SHP77 (cell line): ENCODE results near the gene ABCA1.

Source experiments
- DNase-seq, 2 experiments: peaks; one replicate each; lab custom pipeline; 2025; lab: John Stamatoyannopoulos, UW

ABCA1 gene

DNA sequence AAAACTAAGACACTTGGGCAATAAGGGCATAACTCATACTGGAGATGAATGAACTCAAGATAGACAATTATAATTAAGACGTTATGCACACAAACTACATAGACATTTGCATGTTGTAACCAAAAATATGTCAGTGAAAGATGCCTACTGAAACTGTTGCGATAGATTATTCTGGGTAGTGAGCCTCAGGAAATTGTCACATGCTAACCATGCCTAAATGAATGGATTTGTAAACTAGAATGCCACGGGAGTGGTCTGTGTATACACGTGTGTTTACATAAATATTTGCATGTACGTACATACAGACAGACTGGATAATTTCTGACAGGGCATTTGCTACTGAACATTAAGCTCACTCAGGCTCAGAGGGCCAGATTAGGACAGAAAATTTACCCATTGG lies 162.8 kb downstream of the ABCA1 start:
- DNase-seq = no peak

DNA sequence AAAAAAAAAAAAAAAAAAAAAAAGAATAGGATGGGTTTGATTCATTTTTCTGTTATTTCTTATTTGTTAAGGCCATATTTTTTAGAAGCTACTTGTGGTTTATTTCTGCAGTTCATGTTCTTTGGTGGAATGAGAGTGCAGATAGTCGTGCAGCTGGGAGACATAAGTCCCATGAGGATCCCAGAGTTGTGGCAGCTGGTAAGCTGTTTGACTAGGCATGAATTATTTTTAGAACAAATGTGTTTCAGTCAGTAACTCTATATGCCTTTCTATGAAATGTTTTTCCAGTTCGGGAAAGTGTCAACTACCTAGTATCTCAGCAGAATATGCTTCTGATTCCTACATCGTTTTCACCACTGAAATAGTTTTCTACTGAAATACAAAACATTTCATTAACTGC lies 169.0 kb downstream of the ABCA1 start:
- DNase-seq = peak; percentile 23 to 55

DNA sequence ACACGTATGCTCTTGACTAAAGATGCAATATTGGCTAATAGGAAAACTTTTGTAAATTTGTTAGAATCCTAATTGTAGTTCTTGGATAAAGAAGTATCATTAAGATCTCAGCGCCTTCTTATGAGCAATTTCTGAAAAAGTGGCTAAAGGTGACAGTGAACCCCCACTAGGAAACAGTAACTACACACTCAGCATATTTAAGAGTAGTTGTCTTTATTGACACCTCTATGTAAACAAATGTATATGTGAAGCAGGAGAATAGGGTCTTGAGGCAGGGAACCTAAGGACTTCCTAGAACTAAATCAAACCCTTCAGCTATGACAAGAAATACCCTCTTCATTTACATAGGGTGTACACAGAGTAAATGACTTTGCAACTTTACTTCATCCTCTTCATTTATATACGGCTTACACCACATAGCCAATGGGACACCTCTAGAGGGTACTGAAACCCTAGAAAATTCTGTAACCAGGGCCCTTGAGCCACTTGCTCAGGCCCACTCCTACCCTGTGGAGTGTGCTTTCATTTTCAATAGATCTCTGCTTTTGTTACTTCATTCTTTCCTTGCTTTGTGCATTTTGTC lies 177.7 kb downstream of the ABCA1 start:
- DNase-seq = no peak

DNA sequence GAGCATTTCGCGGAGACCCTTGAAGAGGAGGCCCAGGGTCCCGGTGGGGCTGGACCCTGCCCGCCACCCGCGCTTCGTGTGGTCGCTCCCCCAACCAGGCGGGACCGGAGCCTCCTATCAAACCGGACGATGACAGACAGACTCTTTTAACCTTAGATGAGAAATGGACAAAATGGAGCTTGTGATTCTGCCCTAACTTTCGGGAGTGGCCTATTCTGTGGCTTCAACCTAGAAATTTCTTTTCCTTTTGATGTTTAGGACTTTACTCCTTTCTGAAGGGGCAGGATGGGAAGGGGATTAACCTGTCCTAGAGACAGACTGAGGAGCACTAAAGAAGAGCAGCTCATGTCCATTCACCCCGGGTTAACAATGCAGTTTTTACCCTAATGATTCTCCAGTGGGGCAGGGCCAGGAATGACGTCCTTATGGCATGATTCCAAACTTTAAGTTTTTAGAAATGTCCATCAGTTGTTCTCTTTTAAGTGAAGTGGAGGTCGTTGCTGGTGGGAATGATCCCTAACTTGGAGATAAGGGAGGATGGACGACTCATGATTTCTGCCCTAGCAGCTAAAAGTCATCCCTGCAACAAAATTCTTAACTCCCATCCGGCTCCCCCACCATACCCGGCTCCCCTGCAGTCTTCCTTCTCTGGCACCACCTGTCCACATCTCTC lies 179.5 kb downstream of the ABCA1 start:
- peak in 1 of 2 experiments; percentile 4 for DNase-seq

DNA sequence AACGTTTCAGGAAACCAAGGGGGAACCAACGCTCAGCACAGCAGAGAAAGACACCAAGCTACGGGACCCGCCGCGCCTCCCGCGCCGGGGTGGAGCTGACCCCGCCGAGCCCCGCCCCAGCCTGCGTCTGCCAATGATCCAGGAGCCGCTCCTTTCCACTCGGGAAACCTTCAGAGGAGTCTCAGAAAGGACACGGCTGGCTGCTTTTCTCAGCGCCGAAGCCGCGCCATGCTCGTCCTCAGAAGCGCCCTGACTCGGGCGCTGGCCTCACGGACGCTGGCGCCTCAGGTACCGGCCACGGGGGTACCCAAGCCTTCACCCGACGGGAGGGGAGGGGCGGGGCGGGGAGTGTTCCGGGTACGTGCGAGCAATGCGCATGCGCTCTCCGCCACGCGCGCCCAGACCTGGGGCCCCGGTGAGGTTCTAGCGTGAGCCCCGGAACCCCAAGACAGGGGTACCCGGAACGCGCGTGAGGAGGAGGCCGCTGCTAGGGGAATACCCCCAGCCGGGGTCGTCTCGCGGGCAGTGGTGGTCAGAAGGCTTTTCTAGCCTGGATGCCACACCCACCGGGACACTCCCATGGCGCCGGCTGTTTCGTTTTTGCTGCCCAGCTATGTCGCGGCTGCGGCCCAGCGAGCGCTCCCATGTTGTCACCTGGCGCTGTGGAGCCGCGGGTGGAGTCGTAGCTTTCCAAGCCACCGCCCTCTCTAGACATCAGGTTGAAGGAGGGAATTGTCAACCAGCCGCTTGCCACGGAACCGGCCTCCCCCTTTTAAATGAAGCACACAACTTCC lies 180.2 kb downstream of the ABCA1 start, which contains the start of gene NIPSNAP3A:
Gene NIPSNAP3A, plus strand, starts transcription at position 119 of the 794 bp plus-strand sequence. Its CDS starts 110 bp downstream, at position 229.
- peak; percentile 80 to 83 for DNase-seq

DNA sequence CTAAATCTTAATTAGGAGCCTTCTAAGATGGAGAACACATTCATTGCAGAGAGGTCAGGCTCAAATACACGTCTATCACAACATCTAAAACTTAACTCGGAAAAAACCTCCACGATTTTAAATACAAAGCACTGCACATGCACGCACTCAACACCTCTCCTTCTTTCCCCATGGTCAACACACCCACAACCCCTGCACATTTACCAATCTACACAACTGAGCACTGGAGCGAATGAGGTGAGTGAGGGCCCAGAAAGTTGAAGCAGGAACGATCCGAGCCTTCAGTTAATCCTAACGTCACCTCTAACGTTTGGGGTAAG lies 180.8 kb downstream of the ABCA1 start:
- DNase-seq = peak in 1 of 2 experiments; percentile 43

DNA sequence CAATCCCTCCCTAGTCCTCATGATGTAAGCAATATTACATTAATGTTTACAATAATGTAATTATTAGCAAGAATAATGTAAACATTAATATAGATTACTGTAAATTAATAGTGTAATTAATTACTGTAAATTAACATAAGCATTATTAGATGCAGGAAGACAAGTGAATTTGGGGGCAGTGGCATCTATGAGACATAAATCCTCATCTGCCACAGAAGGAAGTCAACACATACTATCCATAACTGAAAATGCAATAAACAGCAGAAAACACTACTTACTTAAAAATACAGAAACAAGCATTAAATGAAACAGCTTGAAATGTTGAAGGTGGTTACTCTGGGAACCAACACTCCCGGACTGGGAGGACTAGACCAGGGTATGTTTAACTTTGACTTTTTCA lies 181.2 kb downstream of the ABCA1 start:
- DNase-seq = no peak

DNA sequence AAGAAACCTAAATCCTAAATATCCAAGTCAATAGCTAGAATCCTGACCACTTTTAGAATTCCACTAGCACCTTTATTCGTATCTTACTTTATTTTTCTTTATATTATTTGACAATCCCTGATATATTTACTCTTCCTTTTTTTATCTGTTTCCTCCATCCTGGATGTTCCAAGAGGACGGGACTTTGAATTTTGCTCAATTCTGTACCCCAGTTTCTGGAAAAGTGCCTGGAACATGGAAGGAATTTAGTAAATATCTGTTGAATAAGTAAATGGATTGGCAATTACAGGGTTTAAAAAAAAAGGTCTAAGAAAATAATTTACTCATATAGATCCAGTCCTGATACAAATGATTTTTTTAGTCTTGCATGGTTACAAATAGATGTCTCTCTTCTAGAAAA lies 181.7 kb downstream of the ABCA1 start:
- DNase-seq = no peak

DNA sequence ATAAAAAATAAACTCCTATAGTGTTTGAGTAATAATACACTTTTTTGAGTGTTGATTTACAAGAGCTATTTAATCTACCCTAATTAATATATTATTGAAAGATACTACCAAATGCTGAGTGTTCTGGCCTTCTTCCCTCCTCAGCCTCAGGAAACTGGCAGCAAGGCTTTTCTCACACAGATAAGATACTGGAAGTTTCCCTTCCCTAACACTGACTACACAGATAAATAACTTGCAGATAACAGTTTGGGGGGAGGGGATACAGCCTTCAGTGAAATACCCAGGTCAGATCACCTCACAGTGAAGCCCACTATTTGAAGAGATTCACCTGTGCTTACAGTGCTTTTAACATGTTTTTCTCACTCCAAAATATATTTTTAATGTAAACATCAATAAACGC lies 182.1 kb downstream of the ABCA1 start:
- no peak for DNase-seq

DNA sequence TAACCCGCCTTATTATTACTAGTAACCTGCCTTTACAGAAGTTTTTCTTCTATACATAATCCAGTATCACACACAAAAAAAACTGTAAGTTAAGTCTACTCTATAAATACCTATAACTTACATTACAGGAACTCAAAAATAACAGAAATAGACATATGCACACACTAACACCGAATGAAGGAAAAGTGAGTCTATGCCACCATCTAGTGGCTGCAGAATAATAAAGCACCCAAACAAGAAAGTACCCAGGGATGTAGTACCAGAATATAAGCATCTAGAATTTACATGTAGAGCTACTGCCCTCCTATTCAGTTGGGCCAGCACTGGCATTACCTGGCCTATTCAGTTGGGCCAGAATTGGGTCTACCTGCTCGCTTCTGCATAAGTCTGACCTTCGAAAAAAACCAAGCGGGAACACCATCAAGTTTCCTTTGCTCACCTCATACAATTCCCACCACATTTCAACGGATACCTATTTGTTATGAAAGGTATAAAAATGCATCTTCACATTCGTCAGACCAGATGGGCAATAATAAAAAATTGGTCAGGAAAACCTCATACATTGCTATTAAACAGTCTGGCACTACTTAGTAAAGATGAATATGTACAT lies 184.5 kb downstream of the ABCA1 start:
- DNase-seq = peak; percentile 41 to 58

DNA sequence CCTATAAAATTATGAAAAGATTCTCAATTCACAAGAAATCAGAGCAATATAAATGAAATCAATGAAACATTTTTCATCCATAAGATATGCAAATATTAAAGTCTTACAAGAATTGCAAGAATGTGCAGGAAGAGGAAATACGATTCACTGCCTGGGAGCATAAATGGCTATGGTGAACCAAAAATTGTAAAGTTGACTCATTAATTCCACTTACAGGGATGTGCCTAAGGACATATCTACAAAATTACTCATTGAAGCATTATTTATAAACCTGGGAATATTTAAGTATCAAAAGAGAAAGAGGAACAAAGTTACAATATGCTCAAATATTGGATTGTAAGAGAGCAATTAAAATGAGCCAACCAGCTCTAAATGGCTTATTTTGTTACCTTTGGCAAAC lies 187.3 kb downstream of the ABCA1 start:
- no peak for DNase-seq

DNA sequence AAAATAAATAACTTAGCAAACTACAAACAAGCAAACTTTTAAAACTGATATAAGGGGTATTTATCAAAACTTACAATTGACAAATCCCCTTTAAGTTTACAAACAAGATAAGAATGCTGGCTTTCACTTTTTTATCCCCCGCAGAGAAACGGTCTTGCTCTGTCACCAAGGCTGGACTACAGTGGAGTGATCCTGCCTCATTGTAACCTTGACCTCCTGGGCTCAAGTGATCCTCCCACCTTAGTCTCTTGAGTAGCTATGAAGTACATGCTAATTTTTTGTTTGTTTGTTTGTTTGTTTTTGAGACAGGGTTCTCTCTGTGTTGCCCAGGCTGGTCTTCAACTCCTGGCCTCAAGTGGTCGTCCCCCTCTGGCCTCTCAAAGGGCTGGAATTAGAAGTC lies 189.5 kb downstream of the ABCA1 start:
- no peak for DNase-seq
